Neuronal stem cell (in vitro differentiated cells): Measurements from ENCODE around the gene RELL1.

Experiments
- DNase-seq: peaks from one replicate; pipeline ENCODE4 v3.0.0-alpha.2; 2013; ENCODE audit warnings: low spot score
- H2AFZ ChIP-seq: one replicate; pipeline ENCODE4 v1.6.1; 2013; ENCODE audit warnings: mild to moderate bottlenecking, low read length, inconsistent platforms
- H2AK5ac ChIP-seq: 2 replicates; pipeline ENCODE4 v1.6.1; 2013; ENCODE audit warnings: low read depth, mild to moderate bottlenecking, inconsistent platforms, low read length, moderate library complexity, mixed read lengths
- H2BK120ac ChIP-seq: 2 replicates; pipeline ENCODE4 v1.6.1; 2013; ENCODE audit warnings: low read depth, mild to moderate bottlenecking, inconsistent platforms, low read length, moderate library complexity, mixed read lengths
- H2BK12ac ChIP-seq: one replicate; pipeline ENCODE4 v1.6.1; 2013; ENCODE audit warnings: low read length, inconsistent platforms
- H2BK15ac ChIP-seq: 2 replicates; pipeline ENCODE4 v1.6.1; 2013; ENCODE audit warnings: mild to moderate bottlenecking, low read length, inconsistent platforms, mixed read lengths
- H2BK5ac ChIP-seq: one replicate; pipeline ENCODE4 v1.6.1; 2013; ENCODE audit warnings: inconsistent platforms, mild to moderate bottlenecking, low read length, moderate library complexity
- H3K14ac ChIP-seq: one replicate; pipeline ENCODE4 v1.6.1; 2013; ENCODE audit warnings: low read length, inconsistent platforms
- H3K18ac ChIP-seq: 2 replicates; pipeline ENCODE4 v1.6.1; 2013; ENCODE audit warnings: low read length, inconsistent platforms
- H3K23ac ChIP-seq: 2 replicates; pipeline ENCODE4 v1.6.1; 2013; ENCODE audit warnings: low read depth, mild to moderate bottlenecking, mixed read lengths, low read length, inconsistent platforms; ENCODE audit not compliant: poor library complexity
- H3K27ac ChIP-seq: replicated peaks from 3 replicates; pipeline ENCODE4 v1.5.1; 2013; ENCODE audit warnings: low read length, inconsistent platforms
- H3K27me3 ChIP-seq, 3 experiments: 2 replicates each; pipeline ENCODE4 v1.6.1; 2013; ENCODE audit warnings: low read length in 3 of 3, mild to moderate bottlenecking in 2 of 3, inconsistent platforms in 1 of 3, low read depth in 1 of 3, mixed read lengths in 1 of 3, moderate library complexity in 1 of 3; ENCODE audit not compliant: control insufficient read depth in 3 of 3, insufficient read depth in 3 of 3
- H3K36me3 ChIP-seq, 2 donors: replicated peaks in 1 of 2; 2 replicates each; pipeline ENCODE4 v1.6.1; 2013; ENCODE audit warnings: low read length in 2 of 2; ENCODE audit not compliant: control insufficient read depth in 2 of 2, insufficient read depth in 2 of 2
- H3K4ac ChIP-seq: 2 replicates; pipeline ENCODE4 v1.6.1; 2013; ENCODE audit warnings: inconsistent platforms, mild to moderate bottlenecking, low read length, moderate library complexity
- H3K4me1 ChIP-seq, 2 donors: 1 replicate in 1 of 2; 2 replicates in 1 of 2; pipeline ENCODE4 v1.6.1; 2013; ENCODE audit warnings: low read length in 2 of 2, low read depth in 1 of 2; ENCODE audit not compliant: control insufficient read depth in 2 of 2, insufficient read depth in 1 of 2
- H3K4me2 ChIP-seq: one replicate; pipeline ENCODE4 v1.6.1; 2013; ENCODE audit warnings: mild to moderate bottlenecking, low read length, inconsistent platforms; ENCODE audit not compliant: insufficient read depth, poor library complexity, severe bottlenecking
- H3K4me3 ChIP-seq, 2 donors: 2 replicates each; pipeline ENCODE4 v1.5.1; 2013; ENCODE audit warnings: low read length in 2 of 2, mild to moderate bottlenecking in 2 of 2, inconsistent platforms in 1 of 2, moderate library complexity in 1 of 2
- H3K79me1 ChIP-seq: one replicate; pipeline ENCODE4 v1.6.1; 2013; ENCODE audit warnings: low read depth, mild to moderate bottlenecking, inconsistent platforms, low read length, moderate library complexity
- H3K9ac ChIP-seq: one replicate; pipeline ENCODE4 v1.6.1; 2013; ENCODE audit warnings: mild to moderate bottlenecking, low read depth, low read length, inconsistent platforms; ENCODE audit not compliant: poor library complexity
- H3K9me3 ChIP-seq, 2 donors: replicated peaks in 1 of 2; 2 replicates each; pipeline versions ENCODE3 to v1.6.1; 2013; ENCODE audit warnings: low read length in 2 of 2, mild to moderate bottlenecking in 2 of 2, inconsistent platforms in 1 of 2, low read depth in 1 of 2, mixed read lengths in 1 of 2, moderate library complexity in 1 of 2; ENCODE audit not compliant: control insufficient read depth in 2 of 2, insufficient read depth in 1 of 2
- H4K8ac ChIP-seq: one replicate; pipeline ENCODE4 v1.6.1; 2013; ENCODE audit warnings: low read depth, mild to moderate bottlenecking, inconsistent platforms, low read length, moderate library complexity
- H4K91ac ChIP-seq: one replicate; pipeline ENCODE4 v1.6.1; 2013; ENCODE audit warnings: low read length, low read depth, mild to moderate bottlenecking, inconsistent platforms; ENCODE audit not compliant: poor library complexity
- WGBS, 2 donors: extraction: QIAGEN DNeasy Blood & Tissue Kit; methylation state at CpG; one replicate each; pipeline ENCODE4 v1.1.7; 2013; ENCODE audit warnings: missing lambda C conversion rate in 2 of 2, mixed read lengths in 1 of 2; ENCODE audit not compliant: insufficient read length in 2 of 2, insufficient replicate concordance in 1 of 2; ENCODE audit errors: extremely low coverage in 2 of 2; 5-methylcytosine and 5-hydroxymethylcytosine counted together

RELL1 gene

DNA sequence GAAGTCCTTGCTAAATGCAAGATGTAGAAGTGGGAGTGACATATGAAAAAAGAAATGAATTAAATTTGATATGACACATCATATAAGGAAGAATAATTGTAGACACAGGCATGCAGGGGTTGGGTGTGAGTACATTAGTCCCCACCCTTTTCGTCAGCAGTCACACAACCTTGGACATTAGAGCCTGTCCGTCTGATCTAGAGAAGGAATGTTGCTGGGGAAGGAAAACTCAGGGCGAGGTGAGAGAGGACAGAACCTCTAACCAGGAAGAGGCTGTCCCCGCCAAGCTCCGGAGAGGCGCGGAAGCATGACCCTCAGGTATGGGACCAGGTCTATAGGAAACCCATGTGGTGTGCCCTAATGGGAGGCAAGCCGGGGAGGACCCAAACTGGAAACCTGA, 102.1 kb downstream of the RELL1 start:
- Histone ChIP-seq H2BK5ac (no peak overlapping the region), H3K4me3 (no peak overlapping the region), H3K9ac (no peak overlapping the region), H2AFZ (no peak overlapping the region), H4K8ac (no peak overlapping the region), H3K36me3 (no peaks in the 10 kb centered on the region), H3K79me1 (no peaks in the 10 kb centered on the region), H2BK12ac (no peak overlapping the region), H3K18ac (no peak overlapping the region), H3K4ac (no peak overlapping the region), H3K27ac (no peak overlapping the region), H3K27me3 (no peaks in the 10 kb centered on the region), H3K9me3 (peaks cover 0 to 2% of the 10 kb centered on the region in 2 donors), H3K4me1 (no peaks in the 10 kb centered on the region), H2BK120ac (no peak overlapping the region), H2BK15ac (no peak overlapping the region), H3K23ac (no peak overlapping the region), H3K14ac (no peak overlapping the region), H3K4me2 (no peak overlapping the region), H2AK5ac (no peak overlapping the region), H4K91ac (no peak overlapping the region)
- WGBS, 2 donors: no CpG with 5 or more reads among the region's 8 CpGs
- no peak for DNase-seq

GRCh38 chr4:37573566-37573965, 112.6 kb downstream of the RELL1 start:
- Histone ChIP-seq H3K4me2 (no peak overlapping the region), H2AFZ (no peak overlapping the region), H3K23ac (no peak overlapping the region), H3K4ac (no peak overlapping the region), H3K27me3 (no peaks in the 10 kb centered on the region), H4K91ac (no peak overlapping the region), H3K79me1 (no peaks in the 10 kb centered on the region), H2BK120ac (no peak overlapping the region), H4K8ac (no peak overlapping the region), H2BK5ac (no peak overlapping the region), H3K9me3 (no peaks in the 10 kb centered on the region), H3K27ac (no peak overlapping the region), H3K18ac (no peak overlapping the region), H3K4me3 (no peak overlapping the region), H3K14ac (no peak overlapping the region), H3K4me1 (no peaks in the 10 kb centered on the region), H2BK15ac (no peak overlapping the region), H2BK12ac (no peak overlapping the region), H3K36me3 (no peaks in the 10 kb centered on the region), H3K9ac (no peak overlapping the region), H2AK5ac (no peak overlapping the region)
- DNase-seq: no peak

- whole genome bisulfite sequencing, 2 donors: no CpG with 5 or more reads among the region's 7 CpGs
- H2BK120ac ChIP-seq: no peak overlapping the region
- H3K4ac ChIP-seq: no peak overlapping the region
- no peak for DNase-seq
- no peaks in the 10 kb centered on the region for H3K9me3 ChIP-seq
- no peak overlapping the region for H3K4me3 ChIP-seq
- H3K23ac ChIP-seq: no peak overlapping the region
- no peak overlapping the region for H3K14ac ChIP-seq
- no peak overlapping the region for H3K4me2 ChIP-seq
- H3K18ac ChIP-seq: no peak overlapping the region
- no peaks in the 10 kb centered on the region for H3K79me1 ChIP-seq
- H3K36me3 ChIP-seq: no peaks in the 10 kb centered on the region
- no peaks in the 10 kb centered on the region for H3K4me1 ChIP-seq
- no peak overlapping the region for H4K91ac ChIP-seq
- H2BK15ac ChIP-seq: no peak overlapping the region
- no peak overlapping the region for H4K8ac ChIP-seq
- no peak overlapping the region for H3K27ac ChIP-seq
- H2AK5ac ChIP-seq: no peak overlapping the region
- no peaks in the 10 kb centered on the region for H3K27me3 ChIP-seq
- H2BK5ac ChIP-seq: no peak overlapping the region
- H2AFZ ChIP-seq: no peak overlapping the region
- H3K9ac ChIP-seq: no peak overlapping the region
- H2BK12ac ChIP-seq: no peak overlapping the region
Observed at GRCh38 chr4:37568489-37568888, 117.7 kb downstream of the RELL1 start.

- Histone ChIP-seq H3K4me1 (no peaks in the 10 kb centered on the region), H2AFZ (no peak overlapping the region), H3K4me3 (no peak overlapping the region), H3K27me3 (no peaks in the 10 kb centered on the region), H2AK5ac (no peak overlapping the region), H3K36me3 (no peaks in the 10 kb centered on the region), H3K79me1 (no peaks in the 10 kb centered on the region), H4K8ac (no peak overlapping the region), H3K23ac (no peak overlapping the region), H2BK120ac (no peak overlapping the region), H3K9me3 (no peaks in the 10 kb centered on the region), H3K27ac (no peak overlapping the region), H3K4ac (no peak overlapping the region), H3K4me2 (no peak overlapping the region), H2BK12ac (no peak overlapping the region), H2BK5ac (no peak overlapping the region), H3K18ac (no peak overlapping the region), H3K9ac (no peak overlapping the region), H3K14ac (no peak overlapping the region), H4K91ac (no peak overlapping the region), H2BK15ac (no peak overlapping the region)
- WGBS, 2 donors: no CpG with 5 or more reads among the region's 2 CpGs
- no peak for DNase-seq
Observed at GRCh38 chr4:37567836-37568235, 118.3 kb downstream of the RELL1 start.
